ENCODE results near the gene IGF1R. TPM values are rescaled to one million over a fixed set of nuclear protein-coding genes. Genes with fewer than 3 reads are reported as not detected.

Gene IGF1R
- polyA plus RNA-seq, 10 donors, result 12.6 to 18.9 (median 17.5) TPM

DNA sequence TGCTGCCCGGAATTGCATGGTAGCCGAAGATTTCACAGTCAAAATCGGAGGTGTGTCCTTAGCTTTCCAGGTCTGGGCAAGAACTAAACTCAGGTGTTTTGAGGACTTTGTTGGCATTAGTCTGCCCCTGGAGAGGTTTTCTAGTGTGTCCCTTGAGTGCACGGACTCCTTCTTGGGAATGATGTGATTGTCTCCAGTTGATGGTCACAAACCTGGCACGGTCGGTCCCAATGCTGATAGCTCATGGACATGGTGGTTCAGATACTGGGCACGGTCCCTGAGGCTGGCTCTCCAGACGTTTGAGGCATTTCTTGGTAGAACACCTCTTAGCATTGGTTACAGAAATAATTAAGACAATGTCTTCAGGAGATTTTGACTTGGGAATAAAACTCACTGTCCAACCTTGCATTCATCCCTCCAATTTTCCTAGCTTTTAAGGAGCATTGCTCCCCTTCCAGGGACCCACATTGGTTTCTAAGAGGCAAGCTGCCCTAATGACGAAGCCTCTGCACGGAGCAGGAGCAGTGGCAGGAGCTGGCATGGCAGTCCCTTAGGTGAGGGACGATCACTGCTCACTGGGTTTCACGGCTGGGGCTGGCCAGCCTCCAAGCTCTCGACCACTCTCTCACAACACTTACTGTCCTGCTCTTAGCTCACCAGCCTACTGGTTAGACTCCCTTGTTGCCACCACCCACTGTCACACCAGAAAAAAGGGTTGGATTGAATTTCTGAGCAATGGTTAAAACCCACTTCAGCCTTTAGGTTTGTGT, 291.2 kb downstream of the IGF1R start:
- no peak for DNase-seq

- no peak for DNase-seq
Measured at GRCh38 chr15:98941595-98942255, 293.4 kb downstream of the IGF1R start.

GRCh38 chr15:98942431-98942830, 294.1 kb downstream of the IGF1R start:
- DNase-seq, result no peak

- no peak for DNase-seq
Measured at GRCh38 chr15:98943051-98943508, 294.7 kb downstream of the IGF1R start.

GRCh38 chr15:98943601-98944151, 295.3 kb downstream of the IGF1R start:
- peak; percentile 67 to 76 (median 75) for DNase-seq

DNA sequence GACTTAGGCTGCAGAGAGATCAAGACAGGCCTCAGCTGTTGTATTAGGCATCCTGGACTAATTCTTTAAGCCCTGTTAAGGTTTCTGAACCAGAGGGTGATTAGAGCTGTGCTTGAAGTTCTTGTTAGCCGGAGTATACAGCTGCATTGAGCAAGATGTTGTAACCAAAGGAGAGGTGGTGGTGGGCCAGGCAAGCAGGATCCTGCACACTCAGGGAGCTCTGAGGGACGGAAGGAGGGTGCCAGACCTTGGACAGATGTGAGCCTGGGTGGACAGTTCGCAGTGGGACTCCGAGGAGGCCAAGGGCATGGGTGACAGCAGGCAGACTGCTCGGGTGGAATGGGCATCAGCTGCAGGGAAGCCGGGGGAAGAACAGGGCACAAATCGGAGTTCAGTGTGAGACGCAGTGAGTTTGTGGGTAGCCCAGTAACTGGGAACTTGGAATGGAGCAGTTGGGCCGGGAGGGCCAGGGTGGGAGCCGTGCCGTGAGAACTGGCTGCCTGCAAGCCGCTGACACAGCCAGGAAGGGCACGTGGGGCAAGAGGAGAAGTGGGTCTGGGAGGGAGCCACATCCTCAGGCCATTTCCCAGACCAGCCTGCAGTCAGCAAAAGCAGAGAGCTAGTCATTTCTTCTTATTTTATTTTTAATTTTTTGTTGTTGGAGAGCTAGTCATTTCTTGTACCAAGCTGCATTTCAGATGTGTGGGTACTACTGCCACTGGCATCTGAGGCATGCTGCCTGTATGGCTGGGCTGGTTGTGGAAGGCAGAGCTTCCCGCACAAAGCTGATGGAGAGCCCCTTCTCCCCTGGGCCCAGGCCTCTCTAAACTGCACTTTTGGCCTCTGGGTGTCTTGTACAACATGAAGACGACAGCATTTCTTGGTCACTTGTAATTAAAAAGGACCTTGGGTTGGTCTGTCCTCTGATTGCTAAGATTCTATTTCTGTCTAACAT, 298.2 kb downstream of the IGF1R start:
- no peak for DNase-seq

GRCh38 chr15:98948456-98948855, 300.1 kb downstream of the IGF1R start:
- DNase-seq, result no peak

- no peak for DNase-seq
Measured at GRCh38 chr15:98948941-98949340, 300.6 kb downstream of the IGF1R start.

DNA sequence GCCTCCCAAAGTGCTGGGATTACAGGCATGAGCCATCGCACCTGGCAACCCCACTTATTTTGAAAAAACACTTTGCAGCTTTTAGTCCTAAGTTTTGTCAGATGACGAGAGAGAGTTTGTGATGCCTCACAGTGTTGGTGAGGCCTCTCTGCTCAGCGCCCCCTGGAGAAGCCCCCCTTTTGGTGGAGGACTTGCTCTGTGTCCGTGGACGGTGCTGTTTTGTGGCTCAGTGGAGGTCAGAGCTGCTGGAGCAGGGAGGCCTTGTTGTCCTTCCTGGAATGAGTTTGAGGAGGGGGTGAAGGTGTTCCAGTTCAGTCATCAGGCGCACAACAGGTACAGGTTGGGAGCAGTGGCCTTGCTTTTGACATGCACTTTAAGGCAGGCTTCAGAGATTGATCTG, 301.3 kb downstream of the IGF1R start:
- no peak for DNase-seq

DNA sequence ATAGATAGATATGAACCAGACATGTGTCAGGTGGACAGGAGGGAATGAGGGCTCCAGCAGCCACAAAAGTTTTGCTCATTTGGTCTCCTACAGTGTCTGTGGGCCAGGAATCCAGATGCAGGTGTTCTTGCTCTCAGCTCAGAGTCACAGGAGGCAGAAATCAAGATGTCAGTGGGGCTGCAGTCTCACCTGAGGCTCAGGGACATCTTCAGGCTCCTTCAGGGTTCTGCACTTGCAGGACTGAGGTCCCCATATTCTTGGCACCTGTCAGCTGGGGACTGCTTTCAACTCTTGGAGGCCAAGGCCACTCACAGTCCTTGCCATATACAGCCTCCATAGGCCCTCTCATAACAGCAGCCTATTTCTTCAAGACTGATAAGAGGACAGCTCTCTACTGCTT, 301.9 kb downstream of the IGF1R start:
- DNase-seq, result no peak

- DNase-seq, result no peak
Measured at GRCh38 chr15:98951004-98951403, 302.7 kb downstream of the IGF1R start.

DNA sequence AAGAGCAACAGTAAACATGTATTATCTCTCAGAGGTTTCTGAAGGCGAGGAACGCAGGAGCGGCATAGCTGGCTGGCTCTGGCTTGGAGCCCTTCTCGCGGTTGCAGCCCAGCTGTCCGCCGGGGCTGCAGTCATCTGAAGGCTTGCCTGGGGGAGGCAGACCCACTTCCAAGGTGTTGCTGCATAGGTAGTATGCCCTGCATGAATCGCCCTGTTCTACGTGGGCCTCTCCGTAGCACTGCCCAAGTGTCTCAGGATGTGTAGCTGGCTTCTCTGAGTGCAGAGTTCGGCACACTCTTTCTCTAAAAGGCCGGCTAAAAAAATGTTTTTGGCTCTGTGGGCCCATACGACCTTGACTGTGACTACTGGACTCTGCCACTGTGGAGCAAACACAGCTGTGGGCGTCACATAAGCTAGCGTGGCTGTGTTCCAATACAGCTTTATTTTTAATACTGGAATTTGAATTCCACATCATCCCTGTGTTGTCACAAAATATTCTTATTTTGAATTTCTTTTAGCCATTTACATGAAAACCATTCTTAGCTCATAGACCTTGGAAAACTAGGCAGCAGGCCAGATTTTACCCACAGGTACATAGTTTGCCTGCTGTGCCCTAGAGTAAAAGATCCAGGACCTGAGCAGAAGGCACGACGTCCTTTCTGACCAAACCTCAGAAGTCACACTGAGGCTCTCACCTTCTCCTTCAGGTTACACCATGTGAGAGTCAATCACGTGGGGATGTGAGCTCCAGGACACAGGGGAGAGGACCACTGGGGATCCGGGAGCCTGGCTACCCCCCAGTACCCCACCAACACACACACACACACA, 303.4 kb downstream of the IGF1R start:
- no peak for DNase-seq

DNA sequence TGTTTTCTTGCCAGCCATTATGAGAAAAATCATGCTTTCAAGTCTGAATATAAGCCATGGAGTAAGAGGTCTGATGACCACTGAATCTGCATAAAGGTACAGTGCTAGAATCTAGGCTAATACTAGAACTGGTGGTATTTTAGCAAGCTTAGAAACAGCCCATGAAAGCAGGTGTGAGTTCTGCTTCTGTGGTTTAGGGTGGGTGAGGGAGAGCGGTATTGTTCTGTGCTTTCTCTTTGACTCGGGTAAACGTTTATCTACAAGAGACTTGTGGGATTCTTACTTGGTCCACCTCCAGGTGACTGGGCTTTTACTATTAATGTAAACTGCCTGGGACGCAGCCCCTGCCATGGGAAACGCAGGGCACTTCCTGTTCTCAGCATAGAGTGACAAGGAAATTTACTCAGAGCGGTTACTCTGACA, 304.1 kb downstream of the IGF1R start:
- DNase-seq, result no peak

GRCh38 chr15:98953000-98953787, 304.9 kb downstream of the IGF1R start:
- DNase-seq, result peak in 1 of 3 donors; percentile 42

- DNase-seq, result no peak
Measured at GRCh38 chr15:98953968-98954367, 305.6 kb downstream of the IGF1R start.

GRCh38 chr15:98954411-98954810, 306.1 kb downstream of the IGF1R start:
- DNase-seq, result peak in 2 of 3 donors; percentile 59 to 76

DNA sequence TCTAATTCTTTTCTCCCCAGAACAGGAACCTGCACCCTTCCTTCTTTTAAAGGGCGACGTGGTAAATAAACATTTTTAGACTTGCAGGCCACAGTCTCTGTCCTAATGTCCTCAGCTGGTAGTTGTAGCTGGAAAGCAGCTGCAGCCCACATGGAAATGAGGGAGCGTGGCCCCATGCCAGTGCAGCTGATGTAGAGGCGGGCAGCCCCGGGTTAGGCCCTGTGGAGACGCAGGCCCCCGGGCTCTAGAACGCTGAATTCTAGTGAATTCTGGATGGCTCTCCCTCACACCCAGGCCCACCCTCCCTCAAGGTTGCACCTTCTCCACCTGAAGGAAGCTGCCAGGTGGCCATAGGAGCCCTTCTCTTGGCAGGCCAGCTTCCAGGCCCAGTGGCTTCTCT, 307.0 kb downstream of the IGF1R start:
- peak; percentile 63 to 79 (median 66) for DNase-seq

DNA sequence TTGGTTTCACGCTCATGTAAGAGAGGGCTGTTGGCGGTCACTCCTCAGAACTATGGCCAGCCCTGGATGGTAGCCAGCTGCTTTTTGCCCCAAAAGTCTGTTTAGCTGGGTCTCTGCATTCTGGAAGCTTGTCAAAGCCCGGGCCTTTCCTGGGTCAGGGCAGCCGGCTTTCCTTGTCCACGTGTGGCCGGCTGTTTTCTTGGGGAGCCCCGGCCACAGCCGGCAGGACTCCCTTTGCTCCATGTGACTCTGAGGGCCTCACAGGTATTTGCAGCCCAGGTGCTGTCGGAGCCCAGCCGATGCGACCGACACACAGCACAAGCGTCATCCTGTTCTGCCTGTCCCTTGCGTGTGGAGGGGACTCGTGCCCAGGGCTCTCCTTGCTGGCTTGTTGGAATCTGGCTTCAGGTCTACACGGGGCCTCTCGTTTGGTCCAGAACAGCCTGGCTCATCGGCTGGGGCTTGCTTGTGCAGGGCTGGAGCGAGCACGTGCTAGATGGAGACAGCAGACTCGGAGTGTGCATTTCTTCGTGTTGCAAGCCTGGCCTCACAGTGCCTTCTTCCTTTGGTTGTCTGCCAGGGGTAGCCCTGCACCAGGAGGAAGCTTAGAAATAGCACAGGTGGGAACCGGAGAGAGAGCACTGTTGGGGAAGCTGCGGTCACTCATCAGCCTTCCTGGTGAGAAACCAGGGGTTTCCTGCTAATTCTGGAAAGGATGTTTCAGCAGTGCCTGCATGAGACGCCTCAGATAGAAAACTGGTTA, 307.8 kb downstream of the IGF1R start:
- DNase-seq, result peak in 1 of 3 donors; percentile 41

Measured in muscle of back (tissue), 11 donors.